GM23338 (cell line): ENCODE measurements around the gene VILL. TPM values are rescaled to one million over a fixed set of nuclear protein-coding genes. Genes with fewer than 3 reads are reported as not detected.

Experiments used
- ATAC-seq: fragments of 200-7000 bp; cut with Tn5 transposase; 3 replicates; pipeline ENCODE4 v1.9.1; 2020
- DNase-seq: peaks from one replicate; pipeline ENCODE4 v3.0.0-alpha.2; 2015; ENCODE audit warnings: low spot score
- H2AFZ ChIP-seq: fragments of 200-600 bp; sonication (generic); 2 replicates; pipeline ENCODE4 v1.8.0; 2016; ENCODE audit warnings: antibody characterized with exemption, mild to moderate bottlenecking, moderate library complexity
- H3F3A ChIP-seq: fragments of 200-600 bp; sonication (generic); replicated peaks from 2 replicates; pipeline ENCODE4 v1.8.0; 2017; ENCODE audit warnings: antibody characterized with exemption, mixed run types, low read depth
- H3K27ac ChIP-seq: fragments of 200-600 bp; sonication (generic); 2 replicates; pipeline ENCODE4 v1.6.1; 2016; ENCODE audit warnings: low read depth
- H3K27me3 ChIP-seq: fragments of 200-600 bp; sonication (generic); 2 replicates; pipeline ENCODE4 v1.8.0; 2016; ENCODE audit warnings: mild to moderate bottlenecking, mixed run types, moderate library complexity; ENCODE audit not compliant: insufficient read depth
- H3K36me3 ChIP-seq: fragments of 200-600 bp; sonication (generic); 2 replicates; pipeline ENCODE4 v1.8.0; 2016; ENCODE audit warnings: mild to moderate bottlenecking; ENCODE audit not compliant: insufficient read depth
- H3K4me1 ChIP-seq: fragments of 200-600 bp; sonication (generic); 2 replicates; pipeline ENCODE4 v1.8.0; 2016; ENCODE audit warnings: mild to moderate bottlenecking, moderate library complexity; ENCODE audit not compliant: insufficient read depth
- H3K4me2 ChIP-seq: fragments of 200-600 bp; sonication (generic); 2 replicates; pipeline ENCODE4 v1.7.1; 2017; ENCODE audit warnings: mixed run types
- H3K4me3 ChIP-seq: fragments of 200-600 bp; sonication (generic); 2 replicates; pipeline ENCODE4 v1.6.1; 2016; ENCODE audit warnings: mixed run types
- H3K79me2 ChIP-seq: fragments of 200-600 bp; sonication (generic); replicated peaks from 2 replicates; pipeline ENCODE4 v1.8.0; 2017; ENCODE audit warnings: mild to moderate bottlenecking; ENCODE audit not compliant: insufficient read depth
- H3K9me2 ChIP-seq: fragments of 200-600 bp; sonication (generic); 2 replicates; pipeline ENCODE4 v1.8.0; 2017; ENCODE audit not compliant: insufficient read depth
- H4K20me1 ChIP-seq: fragments of 200-600 bp; sonication (generic); replicated peaks from 2 replicates; pipeline ENCODE4 v1.8.0; 2017; ENCODE audit warnings: mild to moderate bottlenecking; ENCODE audit not compliant: insufficient read depth
- H3K27ac Mint-ChIP-seq: 2 replicates; pipeline ENCODE4 v1.8.0; 2020; ENCODE audit warnings: inconsistent platforms, mild to moderate bottlenecking, moderate library complexity, mixed read lengths
- H3K27me3 Mint-ChIP-seq: 3 replicates; pipeline ENCODE4 v1.8.0; 2022; ENCODE audit warnings: low read depth, mild to moderate bottlenecking, moderate library complexity, mixed read lengths, inconsistent platforms; ENCODE audit not compliant: insufficient read depth, poor library complexity
- H3K36me3 Mint-ChIP-seq: 3 replicates; pipeline ENCODE4 v1.8.0; 2021; ENCODE audit warnings: low read depth, mild to moderate bottlenecking, inconsistent platforms, moderate library complexity, mixed read lengths
- H3K4me1 Mint-ChIP-seq: 3 replicates; pipeline ENCODE4 v1.8.0; 2020; ENCODE audit warnings: mild to moderate bottlenecking, inconsistent platforms, mixed read lengths
- H3K4me3 Mint-ChIP-seq: 3 replicates; pipeline ENCODE4 v1.8.0; 2021; ENCODE audit warnings: moderate library complexity, mild to moderate bottlenecking, inconsistent platforms, mixed read lengths
- H3K9me3 Mint-ChIP-seq: 3 replicates; pipeline ENCODE4 v1.8.0; 2020; ENCODE audit warnings: moderate library complexity, mild to moderate bottlenecking, inconsistent platforms, mixed read lengths
- CREB1 ChIP-seq: fragments of 250-450 bp; sonication (Bioruptor Pico); IDR thresholded peaks from 2 replicates; pipeline ENCODE4 v1.5.0; 2020; ENCODE audit warnings: low read depth, mild to moderate bottlenecking, moderate library complexity
- EZH2 ChIP-seq: fragments of 200-600 bp; sonication (generic); IDR thresholded peaks from one replicate; pipeline ENCODE4 v1.8.0; 2017; ENCODE audit warnings: antibody characterized with exemption, mild to moderate bottlenecking, low read depth; ENCODE audit not compliant: unreplicated experiment
- EZH2phosphoT487 ChIP-seq: fragments of 200-600 bp; sonication (generic); IDR thresholded peaks from one replicate; pipeline ENCODE4 v1.8.1; 2018; ENCODE audit warnings: antibody characterized with exemption; ENCODE audit not compliant: unreplicated experiment
- JUNB ChIP-seq: IDR thresholded peaks from one replicate; pipeline ENCODE4 v1.6.1; 2016; ENCODE audit warnings: antibody characterized with exemption; ENCODE audit not compliant: unreplicated experiment
- NANOG ChIP-seq: IDR thresholded peaks from 2 replicates; pipeline ENCODE4 v1.6.1; 2016; ENCODE audit warnings: antibody characterized with exemption, borderline replicate concordance
- POLR2AphosphoS5 ChIP-seq: IDR thresholded peaks from 2 replicates; pipeline ENCODE4 v1.6.1; 2016; ENCODE audit warnings: antibody characterized with exemption, low read depth
- STAT1 ChIP-seq: IDR thresholded peaks from one replicate; pipeline ENCODE4 v1.6.1; 2016; ENCODE audit warnings: antibody characterized with exemption; ENCODE audit not compliant: unreplicated experiment
- ZNF114 ChIP-seq: fragments of 250-450 bp; sonication (Bioruptor Pico); IDR thresholded peaks from 2 replicates; pipeline ENCODE4 v1.5.0; 2020; ENCODE audit warnings: mild to moderate bottlenecking, moderate library complexity
- ZNF331 ChIP-seq: fragments of 250-450 bp; sonication (Bioruptor Pico); IDR thresholded peaks from 2 replicates; pipeline ENCODE4 v1.5.0; 2020; ENCODE audit warnings: low read depth, mild to moderate bottlenecking, moderate library complexity
- polyA plus RNA-seq: library from polyadenylated mRNA; unstranded; fragments of >200 nt; fragmentation: Nextera tagmentation; extraction: Ambion mirVana; gene quantifications from 2 replicates; pipeline ENCODE4 v1.2.1, GENCODE V29; 2016
- total RNA-seq: library from RNA; depleted of rRNA; stranded (reverse); fragments of >200 nt; shearing (Covaris generic); gene quantifications from 2 replicates; pipeline ENCODE4 v1.2.3, GENCODE V29; 2014
- TF ChIP-seq, protein P1 (sequence below): fragments of 250-450 bp; sonication (Bioruptor Pico); IDR thresholded peaks from 2 replicates; pipeline ENCODE4 v1.5.0; 2020; ENCODE audit warnings: mild to moderate bottlenecking, moderate library complexity
- TF ChIP-seq, protein P2 (sequence below), 2 experiments: fragments of 200-600 bp in 1 of 2; sonication (generic) in 1 of 2; conservative IDR thresholded peaks; 2 replicates each; pipeline versions ENCODE4 v1.5.1 to v1.6.1; 2016 to 2017; ENCODE audit warnings: antibody characterized with exemption in 2 of 2, low read depth in 2 of 2, mild to moderate bottlenecking in 2 of 2, moderate library complexity in 1 of 2

VILL gene
- total and polyA plus RNA-seq, 2 experiments from 2014 or later = 2.7 to 9.8 TPM

DNA sequence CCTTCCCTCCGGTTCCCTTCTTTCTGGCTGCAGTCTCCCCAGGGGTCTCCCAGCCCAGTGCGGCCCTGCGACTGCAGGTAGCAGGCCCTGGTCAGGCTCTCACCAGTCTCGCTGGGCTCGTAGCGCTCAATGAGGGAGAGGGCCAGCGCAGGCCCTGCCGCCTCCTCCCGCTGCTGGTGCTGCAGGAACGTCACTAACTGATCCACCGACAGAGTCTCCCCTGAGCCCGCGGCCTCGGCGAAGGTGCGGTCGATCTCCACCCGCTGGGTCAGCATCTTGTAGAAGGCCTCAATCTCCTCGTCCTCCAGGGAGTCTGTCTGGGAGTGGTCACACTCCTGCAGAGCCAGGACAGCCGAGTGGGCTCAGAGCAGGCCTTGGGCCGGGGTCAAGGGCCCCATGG is 20.5 kb downstream of the VILL start (continued):
- TF ChIP-seq, protein P1, sequence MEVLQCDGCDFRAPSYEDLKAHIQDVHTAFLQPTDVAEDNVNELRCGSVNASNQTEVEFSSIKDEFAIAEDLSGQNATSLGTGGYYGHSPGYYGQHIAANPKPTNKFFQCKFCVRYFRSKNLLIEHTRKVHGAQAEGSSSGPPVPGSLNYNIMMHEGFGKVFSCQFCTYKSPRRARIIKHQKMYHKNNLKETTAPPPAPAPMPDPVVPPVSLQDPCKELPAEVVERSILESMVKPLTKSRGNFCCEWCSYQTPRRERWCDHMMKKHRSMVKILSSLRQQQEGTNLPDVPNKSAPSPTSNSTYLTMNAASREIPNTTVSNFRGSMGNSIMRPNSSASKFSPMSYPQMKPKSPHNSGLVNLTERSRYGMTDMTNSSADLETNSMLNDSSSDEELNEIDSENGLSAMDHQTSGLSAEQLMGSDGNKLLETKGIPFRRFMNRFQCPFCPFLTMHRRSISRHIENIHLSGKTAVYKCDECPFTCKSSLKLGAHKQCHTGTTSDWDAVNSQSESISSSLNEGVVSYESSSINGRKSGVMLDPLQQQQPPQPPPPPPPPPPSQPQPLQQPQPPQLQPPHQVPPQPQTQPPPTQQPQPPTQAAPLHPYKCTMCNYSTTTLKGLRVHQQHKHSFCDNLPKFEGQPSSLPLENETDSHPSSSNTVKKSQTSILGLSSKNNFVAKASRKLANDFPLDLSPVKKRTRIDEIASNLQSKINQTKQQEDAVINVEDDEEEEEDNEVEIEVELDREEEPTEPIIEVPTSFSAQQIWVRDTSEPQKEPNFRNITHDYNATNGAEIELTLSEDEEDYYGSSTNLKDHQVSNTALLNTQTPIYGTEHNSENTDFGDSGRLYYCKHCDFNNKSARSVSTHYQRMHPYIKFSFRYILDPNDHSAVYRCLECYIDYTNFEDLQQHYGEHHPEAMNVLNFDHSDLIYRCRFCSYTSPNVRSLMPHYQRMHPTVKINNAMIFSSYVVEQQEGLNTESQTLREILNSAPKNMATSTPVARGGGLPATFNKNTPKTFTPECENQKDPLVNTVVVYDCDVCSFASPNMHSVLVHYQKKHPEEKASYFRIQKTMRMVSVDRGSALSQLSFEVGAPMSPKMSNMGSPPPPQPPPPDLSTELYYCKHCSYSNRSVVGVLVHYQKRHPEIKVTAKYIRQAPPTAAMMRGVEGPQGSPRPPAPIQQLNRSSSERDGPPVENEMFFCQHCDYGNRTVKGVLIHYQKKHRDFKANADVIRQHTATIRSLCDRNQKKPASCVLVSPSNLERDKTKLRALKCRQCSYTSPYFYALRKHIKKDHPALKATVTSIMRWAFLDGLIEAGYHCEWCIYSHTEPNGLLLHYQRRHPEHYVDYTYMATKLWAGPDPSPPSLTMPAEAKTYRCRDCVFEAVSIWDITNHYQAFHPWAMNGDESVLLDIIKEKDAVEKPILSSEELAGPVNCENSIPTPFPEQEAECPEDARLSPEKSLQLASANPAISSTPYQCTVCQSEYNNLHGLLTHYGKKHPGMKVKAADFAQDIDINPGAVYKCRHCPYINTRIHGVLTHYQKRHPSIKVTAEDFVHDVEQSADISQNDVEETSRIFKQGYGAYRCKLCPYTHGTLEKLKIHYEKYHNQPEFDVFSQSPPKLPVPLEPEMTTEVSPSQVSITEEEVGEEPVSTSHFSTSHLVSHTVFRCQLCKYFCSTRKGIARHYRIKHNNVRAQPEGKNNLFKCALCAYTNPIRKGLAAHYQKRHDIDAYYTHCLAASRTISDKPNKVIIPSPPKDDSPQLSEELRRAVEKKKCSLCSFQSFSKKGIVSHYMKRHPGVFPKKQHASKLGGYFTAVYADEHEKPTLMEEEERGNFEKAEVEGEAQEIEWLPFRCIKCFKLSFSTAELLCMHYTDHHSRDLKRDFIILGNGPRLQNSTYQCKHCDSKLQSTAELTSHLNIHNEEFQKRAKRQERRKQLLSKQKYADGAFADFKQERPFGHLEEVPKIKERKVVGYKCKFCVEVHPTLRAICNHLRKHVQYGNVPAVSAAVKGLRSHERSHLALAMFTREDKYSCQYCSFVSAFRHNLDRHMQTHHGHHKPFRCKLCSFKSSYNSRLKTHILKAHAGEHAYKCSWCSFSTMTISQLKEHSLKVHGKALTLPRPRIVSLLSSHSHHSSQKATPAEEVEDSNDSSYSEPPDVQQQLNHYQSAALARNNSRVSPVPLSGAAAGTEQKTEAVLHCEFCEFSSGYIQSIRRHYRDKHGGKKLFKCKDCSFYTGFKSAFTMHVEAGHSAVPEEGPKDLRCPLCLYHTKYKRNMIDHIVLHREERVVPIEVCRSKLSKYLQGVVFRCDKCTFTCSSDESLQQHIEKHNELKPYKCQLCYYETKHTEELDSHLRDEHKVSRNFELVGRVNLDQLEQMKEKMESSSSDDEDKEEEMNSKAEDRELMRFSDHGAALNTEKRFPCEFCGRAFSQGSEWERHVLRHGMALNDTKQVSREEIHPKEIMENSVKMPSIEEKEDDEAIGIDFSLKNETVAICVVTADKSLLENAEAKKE = no peak
- no peak for TF ChIP-seq ZNF331 (CRISPR knock-in tag)
- no peak for TF ChIP-seq NANOG

DNA sequence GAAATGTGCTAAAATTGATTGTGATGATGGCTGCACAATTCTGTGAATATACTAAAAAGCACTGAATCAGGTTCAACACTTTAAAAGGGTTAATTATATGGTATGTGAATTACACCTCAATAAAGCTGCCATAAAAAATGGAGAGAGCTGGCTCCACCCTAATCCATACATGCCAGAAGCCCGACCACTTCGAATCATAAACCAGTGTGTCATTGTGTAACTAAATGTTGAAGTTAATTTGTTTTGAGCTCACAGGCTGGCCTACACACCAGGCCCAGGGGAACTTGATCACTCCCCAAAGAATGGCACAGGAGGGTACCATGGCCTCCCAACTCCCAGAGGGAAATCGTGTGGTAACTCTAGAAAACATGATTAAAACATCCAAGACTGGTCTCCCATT is 24.9 kb downstream of the VILL start:
- ATAC-seq (no peak), DNase-seq (no peak)
- no peak overlapping the region for H3K4me3 ChIP-seq
- peaks cover 14% of the 10 kb centered on the region for H3K27me3 Mint-ChIP-seq
- no peaks in the 10 kb centered on the region; the same call in 1 of the 2 replicates for H4K20me1 ChIP-seq
- H3K27ac ChIP-seq = no peak overlapping the region
- H3K4me1 ChIP-seq = no peaks in the 10 kb centered on the region
- 0 out of 2 replicates have a peak, but pooled peaks cover 3% of the 10 kb centered on the region for H3K36me3 ChIP-seq
- H3K4me2 ChIP-seq = no peak overlapping the region
- H2AFZ ChIP-seq = no peak overlapping the region
- H3K9me3 Mint-ChIP-seq = no peaks in the 10 kb centered on the region
- H3K4me1 Mint-ChIP-seq = 0 out of 3 replicates have a peak, but pooled peaks cover 2% of the 10 kb centered on the region
- H3K79me2 ChIP-seq = no peaks in the 10 kb centered on the region
- no peaks in the 10 kb centered on the region for H3F3A ChIP-seq
- H3K9me2 ChIP-seq = no peaks in the 10 kb centered on the region
- no peak overlapping the region for H3K27ac Mint-ChIP-seq
- H3K36me3 Mint-ChIP-seq = peaks cover 30% of the 10 kb centered on the region
- H3K27me3 ChIP-seq = no peaks in the 10 kb centered on the region
- no peak overlapping the region for H3K4me3 Mint-ChIP-seq
- TF ChIP-seq STAT1 (no peak), CREB1 (no peak), EZH2phosphoT487 (no peak), POLR2AphosphoS5 (no peak), ZNF114 (CRISPR knock-in tag) (no peak), EZH2 (no peak), JUNB (no peak)
- TF ChIP-seq, protein P2, sequence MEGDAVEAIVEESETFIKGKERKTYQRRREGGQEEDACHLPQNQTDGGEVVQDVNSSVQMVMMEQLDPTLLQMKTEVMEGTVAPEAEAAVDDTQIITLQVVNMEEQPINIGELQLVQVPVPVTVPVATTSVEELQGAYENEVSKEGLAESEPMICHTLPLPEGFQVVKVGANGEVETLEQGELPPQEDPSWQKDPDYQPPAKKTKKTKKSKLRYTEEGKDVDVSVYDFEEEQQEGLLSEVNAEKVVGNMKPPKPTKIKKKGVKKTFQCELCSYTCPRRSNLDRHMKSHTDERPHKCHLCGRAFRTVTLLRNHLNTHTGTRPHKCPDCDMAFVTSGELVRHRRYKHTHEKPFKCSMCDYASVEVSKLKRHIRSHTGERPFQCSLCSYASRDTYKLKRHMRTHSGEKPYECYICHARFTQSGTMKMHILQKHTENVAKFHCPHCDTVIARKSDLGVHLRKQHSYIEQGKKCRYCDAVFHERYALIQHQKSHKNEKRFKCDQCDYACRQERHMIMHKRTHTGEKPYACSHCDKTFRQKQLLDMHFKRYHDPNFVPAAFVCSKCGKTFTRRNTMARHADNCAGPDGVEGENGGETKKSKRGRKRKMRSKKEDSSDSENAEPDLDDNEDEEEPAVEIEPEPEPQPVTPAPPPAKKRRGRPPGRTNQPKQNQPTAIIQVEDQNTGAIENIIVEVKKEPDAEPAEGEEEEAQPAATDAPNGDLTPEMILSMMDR (conservative IDR thresholded peaks at IDR 0.05; ENCODE audit: low read depth in 2 of 2) = no peak
